Progenitor cell of endocrine pancreas (in vitro differentiated cells): ENCODE measurements around the gene RPL36AL. TPM values are rescaled to one million over a fixed set of nuclear protein-coding genes. Genes with fewer than 3 reads are reported as not detected.

Source experiments
- DNase-seq: peaks from one replicate; pipeline ENCODE4 v3.0.0; 2021; ENCODE audit warnings: low spot score; ENCODE audit not compliant: unreplicated experiment
- H3K27ac Mint-ChIP-seq: 2 replicates; pipeline ENCODE4 v1.8.0; 2021; ENCODE audit warnings: mild to moderate bottlenecking, moderate library complexity, mixed read lengths
- H3K27me3 Mint-ChIP-seq: 2 replicates; pipeline ENCODE4 v1.8.0; 2021; ENCODE audit warnings: mixed read lengths
- H3K36me3 Mint-ChIP-seq: 2 replicates; pipeline ENCODE4 v1.8.0; 2022; ENCODE audit warnings: mixed read lengths; ENCODE audit not compliant: insufficient read depth
- H3K4me1 Mint-ChIP-seq: 2 replicates; pipeline ENCODE4 v1.8.0; 2021; ENCODE audit warnings: low read depth, mixed read lengths
- H3K4me3 Mint-ChIP-seq: 2 replicates; pipeline ENCODE4 v1.8.0; 2021; ENCODE audit warnings: low read depth, mild to moderate bottlenecking, moderate library complexity, mixed read lengths
- H3K9me3 Mint-ChIP-seq: 2 replicates; pipeline ENCODE4 v1.8.0; 2021; ENCODE audit warnings: low read depth, mixed read lengths
- total RNA-seq: library from RNA; stranded (reverse); gene quantifications from 2 replicates; pipeline ENCODE4 v1.2.1, GENCODE V29; 2021
- TF ChIP-seq, protein P1 (sequence below): fragments of 200-600 bp; sonication (generic); IDR thresholded peaks from one replicate; pipeline ENCODE4 v1.5.0; 2021; ENCODE audit warnings: antibody characterized with exemption, mild to moderate bottlenecking; ENCODE audit not compliant: unreplicated experiment

RPL36AL gene
- total RNA-seq, 1 donor from 2014 or later = 157 TPM

DNA sequence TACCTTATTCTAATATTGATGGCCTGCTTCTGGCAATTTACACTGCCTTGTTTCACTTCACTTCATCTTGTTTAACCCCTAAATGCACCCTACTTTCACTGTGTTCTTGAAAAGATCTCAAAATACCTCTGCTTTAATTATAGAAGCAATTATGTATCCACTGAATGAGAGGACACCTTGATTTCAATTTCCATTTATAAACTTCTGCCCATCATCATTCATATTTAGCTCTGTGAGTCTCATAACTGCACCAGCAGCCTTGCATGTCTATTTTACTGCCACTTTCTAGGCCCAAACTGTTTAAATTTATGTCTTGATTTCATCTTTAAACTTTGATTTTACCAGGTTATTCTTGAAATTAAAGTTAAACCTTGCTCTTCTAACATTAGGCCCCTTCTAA lies 21.7 kb upstream of the RPL36AL start:
- Mint-ChIP-seq H3K4me3 (peak overlapping the region; percentile 15), H3K27ac (peak overlapping the region; percentile 27), H3K9me3 (no peaks in the 10 kb centered on the region), H3K36me3 (peaks cover 18% of the 10 kb centered on the region), H3K4me1 (peaks cover 24% of the 10 kb centered on the region), H3K27me3 (no peaks in the 10 kb centered on the region)
- TF ChIP-seq, protein P1, sequence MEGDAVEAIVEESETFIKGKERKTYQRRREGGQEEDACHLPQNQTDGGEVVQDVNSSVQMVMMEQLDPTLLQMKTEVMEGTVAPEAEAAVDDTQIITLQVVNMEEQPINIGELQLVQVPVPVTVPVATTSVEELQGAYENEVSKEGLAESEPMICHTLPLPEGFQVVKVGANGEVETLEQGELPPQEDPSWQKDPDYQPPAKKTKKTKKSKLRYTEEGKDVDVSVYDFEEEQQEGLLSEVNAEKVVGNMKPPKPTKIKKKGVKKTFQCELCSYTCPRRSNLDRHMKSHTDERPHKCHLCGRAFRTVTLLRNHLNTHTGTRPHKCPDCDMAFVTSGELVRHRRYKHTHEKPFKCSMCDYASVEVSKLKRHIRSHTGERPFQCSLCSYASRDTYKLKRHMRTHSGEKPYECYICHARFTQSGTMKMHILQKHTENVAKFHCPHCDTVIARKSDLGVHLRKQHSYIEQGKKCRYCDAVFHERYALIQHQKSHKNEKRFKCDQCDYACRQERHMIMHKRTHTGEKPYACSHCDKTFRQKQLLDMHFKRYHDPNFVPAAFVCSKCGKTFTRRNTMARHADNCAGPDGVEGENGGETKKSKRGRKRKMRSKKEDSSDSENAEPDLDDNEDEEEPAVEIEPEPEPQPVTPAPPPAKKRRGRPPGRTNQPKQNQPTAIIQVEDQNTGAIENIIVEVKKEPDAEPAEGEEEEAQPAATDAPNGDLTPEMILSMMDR = no peak
- no peak for DNase-seq

DNA sequence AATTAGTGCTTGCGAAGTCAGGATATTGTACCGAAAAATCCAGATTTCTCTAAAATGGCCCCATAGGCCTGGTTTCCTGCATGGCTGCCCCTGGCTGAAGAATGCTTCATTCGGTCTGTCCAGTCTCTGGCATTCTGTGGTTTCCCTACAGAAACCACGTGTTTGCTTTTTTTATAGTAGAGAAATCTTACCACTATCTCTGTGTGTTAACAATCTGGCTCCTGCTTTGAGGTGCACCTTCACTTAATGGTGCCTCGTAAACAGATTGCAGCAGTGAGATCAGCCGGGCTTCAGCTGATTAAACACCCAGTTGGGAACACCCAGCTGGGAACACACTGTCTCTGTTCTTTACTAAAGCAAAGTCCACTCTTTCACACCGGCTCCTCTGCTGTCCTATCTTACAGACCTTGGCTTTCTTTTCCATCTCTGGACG lies 21.3 kb upstream of the RPL36AL start:
- no peaks in the 10 kb centered on the region for H3K27me3 Mint-ChIP-seq
- H3K4me1 Mint-ChIP-seq = peaks cover 26% of the 10 kb centered on the region
- H3K27ac Mint-ChIP-seq = peak overlapping the region; percentile 27
- H3K9me3 Mint-ChIP-seq = no peaks in the 10 kb centered on the region
- H3K36me3 Mint-ChIP-seq = peaks cover 14% of the 10 kb centered on the region
- TF ChIP-seq, protein P1 = no peak
- no peak for DNase-seq
- peak overlapping the region; percentile 15 for H3K4me3 Mint-ChIP-seq

DNA sequence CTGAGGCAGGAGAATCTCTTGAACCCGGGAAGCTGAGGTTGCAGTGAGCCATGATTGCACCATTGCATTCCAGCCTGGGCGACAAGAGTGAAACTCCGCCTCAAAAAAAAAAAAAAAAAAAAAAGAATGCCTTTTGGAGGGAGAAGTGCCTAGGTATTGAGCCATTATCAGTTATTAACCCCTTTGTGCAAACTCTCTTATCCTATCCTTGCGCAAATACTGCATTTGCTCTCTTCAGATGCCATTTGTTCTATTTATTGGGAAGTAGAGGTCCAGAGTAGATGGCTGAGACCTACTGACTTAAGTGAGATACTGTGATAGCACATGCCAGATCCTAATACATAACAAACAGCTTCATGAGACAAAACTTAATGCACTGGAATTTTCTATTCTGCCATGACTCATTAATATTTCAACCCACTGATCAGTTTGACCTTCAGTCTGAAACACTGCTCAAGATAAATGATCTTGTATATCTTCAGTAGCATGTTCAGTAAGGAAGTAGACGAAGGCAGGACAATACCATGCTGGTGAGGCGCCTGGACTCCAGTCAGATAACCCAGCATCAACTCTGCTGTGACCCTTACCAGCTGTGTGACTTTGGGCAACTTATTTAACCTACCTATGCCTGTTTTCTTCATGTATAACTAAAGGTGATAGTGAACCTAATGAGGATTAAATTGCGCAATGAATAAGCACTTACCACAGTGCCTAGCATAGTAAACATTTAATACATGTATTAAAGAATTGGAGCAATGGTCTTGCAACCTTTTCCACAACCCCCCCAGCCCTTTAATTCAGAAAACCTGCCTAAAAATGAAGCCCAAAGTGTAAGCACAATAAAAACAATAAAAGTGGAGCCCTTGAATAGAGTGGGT lies 20.4 kb upstream of the RPL36AL start:
- Mint-ChIP-seq H3K27ac (no peak overlapping the region), H3K4me1 (peaks cover 30% of the 10 kb centered on the region), H3K4me3 (no peak overlapping the region), H3K27me3 (no peaks in the 10 kb centered on the region), H3K36me3 (peaks cover 15% of the 10 kb centered on the region), H3K9me3 (no peaks in the 10 kb centered on the region)
- DNase-seq = no peak
- TF ChIP-seq, protein P1 = no peak

DNA sequence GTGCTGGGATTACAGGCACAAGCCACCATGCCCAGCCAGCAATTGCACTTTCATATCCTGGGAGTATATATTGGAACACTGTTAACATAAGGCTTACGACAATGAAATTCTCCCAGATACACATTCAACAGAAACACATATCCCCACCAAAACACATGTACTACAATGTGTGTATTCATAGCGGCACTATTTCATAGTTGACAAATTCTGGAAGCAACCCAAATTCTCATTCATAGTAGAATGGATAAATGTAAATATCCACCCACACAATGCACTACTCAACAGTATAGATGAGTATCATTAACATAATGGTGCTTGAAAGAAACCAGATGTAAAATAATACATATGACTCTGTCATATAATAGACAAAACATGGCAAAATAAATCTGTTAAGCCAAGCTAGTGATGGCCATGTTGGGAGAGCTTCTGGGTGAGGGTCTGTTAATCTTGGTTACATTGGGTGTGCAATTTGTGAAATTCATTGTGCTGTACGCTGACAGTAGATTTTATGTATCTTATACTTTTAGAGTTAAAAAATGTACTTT lies 17.2 kb upstream of the RPL36AL start:
- no peak for DNase-seq
- Mint-ChIP-seq H3K36me3 (peaks cover 18% of the 10 kb centered on the region), H3K4me1 (peaks cover 34% of the 10 kb centered on the region), H3K9me3 (no peaks in the 10 kb centered on the region), H3K27me3 (no peaks in the 10 kb centered on the region), H3K27ac (no peak overlapping the region), H3K4me3 (no peak overlapping the region)
- TF ChIP-seq, protein P1 = no peak

DNA sequence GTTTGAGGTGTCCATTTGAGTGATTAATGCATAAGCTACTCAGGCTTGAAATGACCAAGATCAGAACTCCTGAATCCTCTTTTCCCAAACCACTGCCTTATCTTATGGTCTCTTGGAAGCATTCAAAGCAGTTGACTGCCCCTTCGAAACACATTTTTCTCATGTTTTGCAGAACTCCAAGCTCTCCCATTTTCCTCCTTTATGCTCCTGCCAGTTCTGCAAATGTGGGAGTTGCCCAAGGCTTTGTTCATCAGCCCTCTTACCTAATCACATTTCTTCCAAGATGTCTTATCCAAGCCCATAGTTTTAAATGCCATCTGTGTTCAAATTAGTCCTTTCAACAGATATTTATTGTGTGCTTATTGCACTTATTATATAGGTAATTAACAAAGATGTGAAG lies 16.4 kb upstream of the RPL36AL start:
- peaks cover 29% of the 10 kb centered on the region for H3K4me1 Mint-ChIP-seq
- DNase-seq = no peak
- no peak overlapping the region for H3K27ac Mint-ChIP-seq
- no peaks in the 10 kb centered on the region for H3K9me3 Mint-ChIP-seq
- TF ChIP-seq, protein P1 = no peak
- no peaks in the 10 kb centered on the region for H3K27me3 Mint-ChIP-seq
- H3K36me3 Mint-ChIP-seq = peaks cover 18% of the 10 kb centered on the region
- H3K4me3 Mint-ChIP-seq = peak overlapping the region; percentile 37
